ENCODE measurements around the gene TCERG1L. TPM values are rescaled to one million over a fixed set of nuclear protein-coding genes. Genes with fewer than 3 reads are reported as not detected.

Gene TCERG1L
- total RNA-seq, 1 donor from 2014 or later: 3.5 TPM

DNA sequence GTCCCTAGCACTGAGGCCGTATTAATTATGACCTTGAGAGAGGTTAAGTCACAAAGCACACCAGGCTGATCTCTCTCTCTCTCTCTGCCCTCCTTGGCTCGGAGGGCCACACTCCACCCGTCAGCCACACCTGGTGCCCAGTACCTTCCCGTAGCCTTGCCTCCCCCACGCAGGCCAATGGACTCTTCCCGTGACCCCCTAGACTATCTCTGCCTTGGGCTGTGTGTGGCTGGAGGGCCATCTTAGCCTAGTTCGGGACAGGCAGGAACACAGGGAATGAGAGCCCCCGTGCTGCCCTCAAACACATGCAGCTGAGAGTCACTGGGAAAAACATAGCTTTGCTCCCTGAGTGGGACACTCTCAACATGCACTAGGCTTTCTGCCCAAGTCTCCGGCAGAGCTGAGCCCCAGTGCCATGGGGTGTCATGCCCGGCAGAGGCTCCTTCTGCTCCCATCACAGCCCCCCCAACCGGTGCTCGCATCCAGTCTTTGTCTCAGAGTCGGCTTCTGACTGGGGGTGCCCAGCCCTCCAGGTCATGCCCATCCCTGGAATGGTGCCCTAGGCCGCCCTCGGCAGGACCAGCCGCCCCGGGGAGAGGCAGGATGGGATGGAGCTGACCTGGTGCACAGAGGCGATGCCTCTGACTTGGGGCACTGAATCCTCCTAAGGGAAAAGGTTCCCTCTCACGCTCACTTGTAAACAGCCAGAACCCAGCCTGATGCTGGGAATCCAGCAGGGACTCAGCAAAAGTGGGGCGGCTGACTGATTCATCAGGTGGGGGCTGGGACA is 63.0 kb downstream of the TCERG1L start:
- H3K4me1 ChIP-seq (ENCODE audit: insufficient read depth, low read length): no peaks in the 10 kb centered on the region
- FAIRE-seq: no peak
- Mint-ChIP-seq H3K4me1 (ENCODE audit: low read depth, unreplicated experiment) (no peaks in the 10 kb centered on the region), H3K9me3 (ENCODE audit: unreplicated experiment) (peaks cover 9% of the 10 kb centered on the region), H3K4me3 (ENCODE audit: unreplicated experiment) (no peak overlapping the region), H3K27ac (ENCODE audit: unreplicated experiment) (no peak overlapping the region), H3K36me3 (ENCODE audit: low read depth, unreplicated experiment) (no peaks in the 10 kb centered on the region), H3K27me3 (ENCODE audit: low read depth, unreplicated experiment) (no peaks in the 10 kb centered on the region)
- no peaks in the 10 kb centered on the region for H3K27me3 ChIP-seq (ENCODE audit: insufficient read depth, low read length)
- H4K20me1 ChIP-seq (ENCODE audit: insufficient read depth, low read length): no peaks in the 10 kb centered on the region
- no peaks in the 10 kb centered on the region for H3K79me2 ChIP-seq (ENCODE audit: insufficient read depth, low read length)
- TF ChIP-seq EZH2 (IDR thresholded peaks at IDR 0.05; ENCODE audit: insufficient read depth, low read length): no peak
- TF ChIP-seq, protein P1, sequence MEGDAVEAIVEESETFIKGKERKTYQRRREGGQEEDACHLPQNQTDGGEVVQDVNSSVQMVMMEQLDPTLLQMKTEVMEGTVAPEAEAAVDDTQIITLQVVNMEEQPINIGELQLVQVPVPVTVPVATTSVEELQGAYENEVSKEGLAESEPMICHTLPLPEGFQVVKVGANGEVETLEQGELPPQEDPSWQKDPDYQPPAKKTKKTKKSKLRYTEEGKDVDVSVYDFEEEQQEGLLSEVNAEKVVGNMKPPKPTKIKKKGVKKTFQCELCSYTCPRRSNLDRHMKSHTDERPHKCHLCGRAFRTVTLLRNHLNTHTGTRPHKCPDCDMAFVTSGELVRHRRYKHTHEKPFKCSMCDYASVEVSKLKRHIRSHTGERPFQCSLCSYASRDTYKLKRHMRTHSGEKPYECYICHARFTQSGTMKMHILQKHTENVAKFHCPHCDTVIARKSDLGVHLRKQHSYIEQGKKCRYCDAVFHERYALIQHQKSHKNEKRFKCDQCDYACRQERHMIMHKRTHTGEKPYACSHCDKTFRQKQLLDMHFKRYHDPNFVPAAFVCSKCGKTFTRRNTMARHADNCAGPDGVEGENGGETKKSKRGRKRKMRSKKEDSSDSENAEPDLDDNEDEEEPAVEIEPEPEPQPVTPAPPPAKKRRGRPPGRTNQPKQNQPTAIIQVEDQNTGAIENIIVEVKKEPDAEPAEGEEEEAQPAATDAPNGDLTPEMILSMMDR (IDR thresholded peaks at IDR 0.05; ENCODE audit: insufficient read depth, low read depth, low read length): no peak
- H3K9me3 ChIP-seq (ENCODE audit: insufficient read depth, low read depth, low read length): peaks cover 14% of the 10 kb centered on the region
- no peak overlapping the region for H3K27ac ChIP-seq (ENCODE audit: low read depth, low read length)
- no peak for DNase-seq (ENCODE audit: low read depth)
- no peak overlapping the region for H2AFZ ChIP-seq (ENCODE audit: low read depth, low read length)
- no peak overlapping the region for H3K9ac ChIP-seq (ENCODE audit: low read length)
- no peaks in the 10 kb centered on the region for H3K36me3 ChIP-seq (ENCODE audit: insufficient read depth, low read length)
- no peak overlapping the region for H3K4me3 ChIP-seq (ENCODE audit: insufficient read depth, low read depth, low read length)
- H3K4me2 ChIP-seq (ENCODE audit: low read length): no peak overlapping the region

DNA sequence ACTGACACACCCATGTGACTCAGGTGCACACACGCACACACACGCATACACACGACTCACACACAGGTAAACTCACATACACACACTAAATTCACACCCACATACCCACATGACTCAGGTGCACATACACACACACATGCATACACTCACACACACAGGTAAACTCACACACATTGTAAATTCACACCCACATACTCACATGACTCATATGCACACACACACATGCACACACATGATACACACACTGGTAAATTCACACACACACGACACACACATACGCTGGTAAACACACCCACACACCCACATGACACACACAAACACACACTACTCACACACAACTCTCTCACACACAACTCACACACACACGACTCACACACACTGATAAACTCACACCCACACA is 63.6 kb downstream of the TCERG1L start:
- Histone ChIP-seq H4K20me1 (ENCODE audit: insufficient read depth, low read length) (no peaks in the 10 kb centered on the region), H3K4me3 (ENCODE audit: insufficient read depth, low read depth, low read length) (no peak overlapping the region), H3K4me1 (ENCODE audit: insufficient read depth, low read length) (no peaks in the 10 kb centered on the region), H3K79me2 (ENCODE audit: insufficient read depth, low read length) (no peaks in the 10 kb centered on the region), H3K36me3 (ENCODE audit: insufficient read depth, low read length) (no peaks in the 10 kb centered on the region), H3K27me3 (ENCODE audit: insufficient read depth, low read length) (no peaks in the 10 kb centered on the region), H3K27ac (ENCODE audit: low read depth, low read length) (no peak overlapping the region), H3K4me2 (ENCODE audit: low read length) (no peak overlapping the region), H3K9ac (ENCODE audit: low read length) (no peak overlapping the region), H3K9me3 (ENCODE audit: insufficient read depth, low read depth, low read length) (peaks cover 17% of the 10 kb centered on the region), H2AFZ (ENCODE audit: low read depth, low read length) (no peak overlapping the region)
- H3K27me3 Mint-ChIP-seq (ENCODE audit: low read depth, unreplicated experiment): no peaks in the 10 kb centered on the region
- peaks cover 7% of the 10 kb centered on the region for H3K9me3 Mint-ChIP-seq (ENCODE audit: unreplicated experiment)
- H3K4me1 Mint-ChIP-seq (ENCODE audit: low read depth, unreplicated experiment): no peaks in the 10 kb centered on the region
- H3K36me3 Mint-ChIP-seq (ENCODE audit: low read depth, unreplicated experiment): no peaks in the 10 kb centered on the region
- FAIRE-seq (no peak), DNase-seq (ENCODE audit: low read depth) (no peak)
- H3K27ac Mint-ChIP-seq (ENCODE audit: unreplicated experiment): no peak overlapping the region
- TF ChIP-seq, protein P1 (IDR thresholded peaks at IDR 0.05; ENCODE audit: insufficient read depth, low read depth, low read length): no peak
- no peak for TF ChIP-seq EZH2 (IDR thresholded peaks at IDR 0.05; ENCODE audit: insufficient read depth, low read length)
- H3K4me3 Mint-ChIP-seq (ENCODE audit: unreplicated experiment): no peak overlapping the region

DNA sequence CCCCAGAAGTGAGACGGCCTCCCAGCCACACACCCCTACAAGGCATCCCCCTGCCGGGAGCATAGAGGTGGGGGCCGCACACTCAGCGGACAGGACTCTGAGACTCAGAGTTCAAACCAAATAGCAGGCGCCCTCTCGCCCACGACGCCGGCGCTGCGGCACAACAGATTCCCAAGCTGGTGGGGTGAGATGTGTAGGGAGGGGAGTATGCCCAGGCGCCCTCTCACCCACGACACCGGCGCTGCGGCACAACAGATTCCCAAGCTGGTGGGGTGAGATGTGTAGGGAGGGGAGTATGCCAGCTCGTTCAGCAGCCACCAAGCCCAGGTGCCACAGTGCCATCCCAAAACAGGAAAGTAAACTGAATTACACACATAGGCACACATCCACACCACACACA is 64.7 kb downstream of the TCERG1L start:
- H3K4me1 Mint-ChIP-seq (ENCODE audit: low read depth, unreplicated experiment): no peaks in the 10 kb centered on the region
- peaks cover 3% of the 10 kb centered on the region for H3K9me3 Mint-ChIP-seq (ENCODE audit: unreplicated experiment)
- Histone ChIP-seq H3K4me2 (ENCODE audit: low read length) (no peak overlapping the region), H4K20me1 (ENCODE audit: insufficient read depth, low read length) (no peaks in the 10 kb centered on the region), H3K27ac (ENCODE audit: low read depth, low read length) (no peak overlapping the region), H3K27me3 (ENCODE audit: insufficient read depth, low read length) (no peaks in the 10 kb centered on the region), H3K9me3 (ENCODE audit: insufficient read depth, low read depth, low read length) (peaks cover 13% of the 10 kb centered on the region), H2AFZ (ENCODE audit: low read depth, low read length) (no peak overlapping the region), H3K9ac (ENCODE audit: low read length) (no peak overlapping the region), H3K4me3 (ENCODE audit: insufficient read depth, low read depth, low read length) (no peak overlapping the region), H3K4me1 (ENCODE audit: insufficient read depth, low read length) (no peaks in the 10 kb centered on the region), H3K36me3 (ENCODE audit: insufficient read depth, low read length) (no peaks in the 10 kb centered on the region), H3K79me2 (ENCODE audit: insufficient read depth, low read length) (no peaks in the 10 kb centered on the region)
- no peak overlapping the region for H3K4me3 Mint-ChIP-seq (ENCODE audit: unreplicated experiment)
- DNase-seq (ENCODE audit: low read depth) (no peak), FAIRE-seq (no peak)
- no peaks in the 10 kb centered on the region for H3K27me3 Mint-ChIP-seq (ENCODE audit: low read depth, unreplicated experiment)
- no peaks in the 10 kb centered on the region for H3K36me3 Mint-ChIP-seq (ENCODE audit: low read depth, unreplicated experiment)
- no peak for TF ChIP-seq EZH2 (IDR thresholded peaks at IDR 0.05; ENCODE audit: insufficient read depth, low read length)
- TF ChIP-seq, protein P1 (IDR thresholded peaks at IDR 0.05; ENCODE audit: insufficient read depth, low read depth, low read length): no peak
- no peak overlapping the region for H3K27ac Mint-ChIP-seq (ENCODE audit: unreplicated experiment)
